HG02870 (cell line): ENCODE data around the gene TEKTIP1.

Experiments
- ATAC-seq: cut with Tn5 transposase; IDR thresholded peaks from one replicate; pipeline ENCODE4 v1.9.1; 2021; ENCODE audit warnings: mild to moderate bottlenecking, moderate library complexity; ENCODE audit not compliant: unreplicated experiment

The TEKTIP1 gene

GRCh38 chr19:3538965-3539755 lies at the start of gene TEKTIP1:
TEKTIP1 (plus strand) TSS chr19:3539174; CDS start chr19:3539178, 4 bp downstream.
- ATAC-seq = no peak

- no peak for ATAC-seq
Observed at GRCh38 chr19:3491396-3492119, 47.4 kb upstream of the TEKTIP1 start.

GRCh38 chr19:3492131-3492839 lies 46.7 kb upstream of the TEKTIP1 start:
- no peak for ATAC-seq

GRCh38 chr19:3492919-3493318 lies 46.1 kb upstream of the TEKTIP1 start:
- ATAC-seq = no peak

- no peak for ATAC-seq
Observed at GRCh38 chr19:3493651-3494050, 45.3 kb upstream of the TEKTIP1 start.

GRCh38 chr19:3494051-3494450 lies 44.9 kb upstream of the TEKTIP1 start:
- ATAC-seq = no peak

GRCh38 chr19:3494559-3494958 lies 44.4 kb upstream of the TEKTIP1 start:
- no peak for ATAC-seq

GRCh38 chr19:3496392-3497273 lies 42.3 kb upstream of the TEKTIP1 start:
- no peak for ATAC-seq

GRCh38 chr19:3497757-3498520 lies 41.0 kb upstream of the TEKTIP1 start:
- ATAC-seq = no peak

GRCh38 chr19:3499738-3500428 lies 39.1 kb upstream of the TEKTIP1 start:
- no peak for ATAC-seq

GRCh38 chr19:3500429-3501101 lies 38.4 kb upstream of the TEKTIP1 start, which contains the start of gene DOHH:
DOHH (minus strand) TSS chr19:3500674; CDS start chr19:3496814, 3,860 bp downstream.
- peak; percentile 83 for ATAC-seq

- no peak for ATAC-seq
Observed at GRCh38 chr19:3501780-3502179, 37.2 kb upstream of the TEKTIP1 start.

- ATAC-seq = no peak
Observed at GRCh38 chr19:3503036-3503572, 35.9 kb upstream of the TEKTIP1 start.

- ATAC-seq = no peak
Observed at GRCh38 chr19:3504735-3505134, 34.2 kb upstream of the TEKTIP1 start.

GRCh38 chr19:3505598-3506383 lies 33.2 kb upstream of the TEKTIP1 start, which contains the start of gene FZR1:
FZR1 (plus strand) TSS chr19:3506311; CDS start chr19:3522990, 16,679 bp downstream.
- ATAC-seq = peak; percentile 92

- ATAC-seq = no peak
Observed at GRCh38 chr19:3506384-3507340, 32.3 kb upstream of the TEKTIP1 start.
